SH-SY5Y (cell line): ENCODE data around the gene PGK2.

Experiments
- GATA2 ChIP-seq: IDR thresholded peaks from 2 replicates; pipeline ENCODE4 v1.6.1; 2011; ENCODE audit warnings: mild to moderate bottlenecking, low read depth, low read length
- GATA3 ChIP-seq: IDR thresholded peaks from 2 replicates; pipeline ENCODE4 v1.6.1; 2011; ENCODE audit warnings: low read depth, mild to moderate bottlenecking, low read length, moderate library complexity

DNA sequence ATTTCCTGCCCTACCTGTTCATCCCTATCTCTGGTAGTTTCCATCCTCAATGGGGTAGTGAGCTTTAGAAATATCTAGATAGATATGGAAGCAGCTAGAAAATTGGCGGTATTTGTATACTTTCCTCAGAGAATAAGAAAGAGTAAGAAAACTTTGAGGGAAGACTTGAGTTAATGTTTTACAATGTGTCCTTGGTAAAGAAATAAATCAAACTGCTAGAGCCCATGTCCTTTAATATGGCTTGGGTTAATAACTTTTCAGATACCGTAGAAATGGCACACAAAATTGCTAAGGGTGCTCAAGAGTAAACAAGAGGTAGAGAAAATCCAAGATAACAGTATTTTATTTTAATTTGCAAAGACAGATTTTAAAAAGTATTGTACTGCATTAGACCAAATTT, 28.1 kb upstream of the PGK2 start:
- TF ChIP-seq GATA2 (no peak), GATA3 (no peak)
